ENCODE measurements around the gene TAC4.

Gene TAC4

GRCh38 chr17:49873926-49874325 is 26.1 kb upstream of the TAC4 start:
- H3K36me3 ChIP-seq (ENCODE audit: low read depth): no peaks in the 10 kb centered on the region
- DNase-seq (ENCODE audit: low spot score): no peak
- H3K27ac ChIP-seq (ENCODE audit: poor library complexity, severe bottlenecking): no peak overlapping the region
- ATAC-seq (ENCODE audit: low read depth): no peak
- TF ChIP-seq, protein P1, sequence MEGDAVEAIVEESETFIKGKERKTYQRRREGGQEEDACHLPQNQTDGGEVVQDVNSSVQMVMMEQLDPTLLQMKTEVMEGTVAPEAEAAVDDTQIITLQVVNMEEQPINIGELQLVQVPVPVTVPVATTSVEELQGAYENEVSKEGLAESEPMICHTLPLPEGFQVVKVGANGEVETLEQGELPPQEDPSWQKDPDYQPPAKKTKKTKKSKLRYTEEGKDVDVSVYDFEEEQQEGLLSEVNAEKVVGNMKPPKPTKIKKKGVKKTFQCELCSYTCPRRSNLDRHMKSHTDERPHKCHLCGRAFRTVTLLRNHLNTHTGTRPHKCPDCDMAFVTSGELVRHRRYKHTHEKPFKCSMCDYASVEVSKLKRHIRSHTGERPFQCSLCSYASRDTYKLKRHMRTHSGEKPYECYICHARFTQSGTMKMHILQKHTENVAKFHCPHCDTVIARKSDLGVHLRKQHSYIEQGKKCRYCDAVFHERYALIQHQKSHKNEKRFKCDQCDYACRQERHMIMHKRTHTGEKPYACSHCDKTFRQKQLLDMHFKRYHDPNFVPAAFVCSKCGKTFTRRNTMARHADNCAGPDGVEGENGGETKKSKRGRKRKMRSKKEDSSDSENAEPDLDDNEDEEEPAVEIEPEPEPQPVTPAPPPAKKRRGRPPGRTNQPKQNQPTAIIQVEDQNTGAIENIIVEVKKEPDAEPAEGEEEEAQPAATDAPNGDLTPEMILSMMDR (IDR thresholded peaks at IDR 0.05; ENCODE audit: poor library complexity, severe bottlenecking): no peak
- H3K27me3 ChIP-seq (ENCODE audit: insufficient read depth, poor library complexity, severe bottlenecking): no peaks in the 10 kb centered on the region
- no peaks in the 10 kb centered on the region for H3K9me3 ChIP-seq (ENCODE audit: severe bottlenecking)
- H3K4me3 ChIP-seq (ENCODE audit: severe bottlenecking): no peak overlapping the region
- no peaks in the 10 kb centered on the region for H3K4me1 ChIP-seq (ENCODE audit: insufficient read depth, poor library complexity, severe bottlenecking)

DNA sequence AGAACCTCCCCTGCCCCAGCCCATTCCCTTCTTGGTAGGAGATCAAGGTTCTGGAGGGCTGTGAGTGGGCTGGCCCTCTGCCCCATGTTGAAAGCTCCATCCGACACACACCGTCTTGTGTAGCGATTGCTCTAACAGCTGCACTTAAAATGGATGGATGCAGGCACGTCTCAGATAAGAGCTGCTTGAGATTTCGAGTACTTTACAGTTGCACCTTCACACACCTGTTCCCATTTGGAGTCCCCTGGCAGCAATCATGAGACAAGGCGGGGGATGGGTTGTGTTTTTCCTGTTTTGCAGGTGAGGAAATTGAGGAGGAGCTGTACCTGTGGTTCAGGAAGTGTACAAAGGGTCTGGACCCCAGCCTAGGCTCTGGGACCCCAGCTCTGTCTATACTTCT is 25.6 kb upstream of the TAC4 start:
- no peaks in the 10 kb centered on the region for H3K9me3 ChIP-seq (ENCODE audit: severe bottlenecking)
- H3K4me3 ChIP-seq (ENCODE audit: severe bottlenecking): no peak overlapping the region
- H3K27ac ChIP-seq (ENCODE audit: poor library complexity, severe bottlenecking): no peak overlapping the region
- DNase-seq (ENCODE audit: low spot score): no peak
- H3K27me3 ChIP-seq (ENCODE audit: insufficient read depth, poor library complexity, severe bottlenecking): no peaks in the 10 kb centered on the region
- H3K36me3 ChIP-seq (ENCODE audit: low read depth): no peaks in the 10 kb centered on the region
- no peak for ATAC-seq (ENCODE audit: low read depth)
- TF ChIP-seq, protein P1 (IDR thresholded peaks at IDR 0.05; ENCODE audit: poor library complexity, severe bottlenecking): no peak
- no peaks in the 10 kb centered on the region for H3K4me1 ChIP-seq (ENCODE audit: insufficient read depth, poor library complexity, severe bottlenecking)

DNA sequence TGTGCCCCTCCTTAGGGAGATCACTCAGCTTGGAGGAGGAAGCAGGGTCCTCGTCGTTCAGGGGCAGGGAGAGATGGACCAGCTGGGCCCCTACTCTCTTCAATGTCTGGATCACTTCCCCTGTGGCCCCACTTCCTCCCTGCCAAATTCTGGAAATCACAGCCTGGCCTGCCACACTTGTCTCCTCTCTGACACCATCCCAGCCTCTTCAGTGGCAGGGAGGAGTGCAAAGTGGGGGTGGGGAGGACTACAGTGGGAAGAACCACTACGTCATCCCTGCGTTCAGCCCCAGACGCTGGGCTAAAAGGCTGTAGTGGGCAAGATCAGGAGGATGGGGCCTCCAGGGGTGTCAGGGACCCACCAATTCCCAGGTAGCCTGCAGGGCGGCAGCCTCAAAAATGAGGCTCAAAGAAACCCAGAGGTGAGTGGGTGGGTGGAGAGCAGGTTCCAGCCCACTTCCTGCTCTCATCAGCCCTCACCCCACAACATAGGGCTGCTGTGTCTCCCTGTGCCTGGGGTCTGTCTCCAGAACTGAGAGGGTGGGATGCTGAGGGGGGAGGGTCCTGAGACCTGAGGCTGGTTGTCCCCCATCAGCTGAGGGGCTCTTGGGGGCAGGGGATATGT is 25.0 kb upstream of the TAC4 start:
- no peak overlapping the region for H3K4me3 ChIP-seq (ENCODE audit: severe bottlenecking)
- H3K27me3 ChIP-seq (ENCODE audit: insufficient read depth, poor library complexity, severe bottlenecking): no peaks in the 10 kb centered on the region
- no peak for ATAC-seq (ENCODE audit: low read depth)
- H3K9me3 ChIP-seq (ENCODE audit: severe bottlenecking): no peaks in the 10 kb centered on the region
- TF ChIP-seq, protein P1 (IDR thresholded peaks at IDR 0.05; ENCODE audit: poor library complexity, severe bottlenecking): no peak
- DNase-seq (ENCODE audit: low spot score): no peak
- H3K27ac ChIP-seq (ENCODE audit: poor library complexity, severe bottlenecking): no peak overlapping the region
- H3K36me3 ChIP-seq (ENCODE audit: low read depth): no peaks in the 10 kb centered on the region
- H3K4me1 ChIP-seq (ENCODE audit: insufficient read depth, poor library complexity, severe bottlenecking): no peaks in the 10 kb centered on the region

DNA sequence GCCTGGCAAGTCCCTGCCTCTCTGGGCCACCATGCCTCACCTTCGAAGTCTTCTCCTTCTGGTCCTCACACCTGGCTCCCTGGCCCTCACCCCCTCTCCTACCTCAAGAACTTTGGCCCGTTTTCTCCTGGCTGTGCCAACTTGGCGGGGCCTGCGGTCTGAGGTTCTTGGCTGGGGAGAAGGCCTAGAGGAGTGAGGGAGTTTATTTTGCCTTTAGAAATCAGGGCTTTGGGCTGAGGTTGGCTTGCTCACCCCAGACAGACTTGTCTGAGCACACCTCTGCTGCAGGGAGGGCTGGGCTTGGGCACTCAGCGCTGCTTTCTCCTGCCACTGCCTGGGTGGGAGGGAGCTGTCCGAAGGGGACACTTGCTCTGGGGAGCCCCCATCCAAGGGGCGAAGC is 23.3 kb upstream of the TAC4 start:
- DNase-seq (ENCODE audit: low spot score) (no peak), ATAC-seq (ENCODE audit: low read depth) (no peak)
- Histone ChIP-seq H3K27me3 (ENCODE audit: insufficient read depth, poor library complexity, severe bottlenecking) (no peaks in the 10 kb centered on the region), H3K4me1 (ENCODE audit: insufficient read depth, poor library complexity, severe bottlenecking) (no peaks in the 10 kb centered on the region), H3K4me3 (ENCODE audit: severe bottlenecking) (no peak overlapping the region), H3K9me3 (ENCODE audit: severe bottlenecking) (no peaks in the 10 kb centered on the region), H3K36me3 (ENCODE audit: low read depth) (no peaks in the 10 kb centered on the region), H3K27ac (ENCODE audit: poor library complexity, severe bottlenecking) (no peak overlapping the region)
- TF ChIP-seq, protein P1 (IDR thresholded peaks at IDR 0.05; ENCODE audit: poor library complexity, severe bottlenecking): no peak

DNA sequence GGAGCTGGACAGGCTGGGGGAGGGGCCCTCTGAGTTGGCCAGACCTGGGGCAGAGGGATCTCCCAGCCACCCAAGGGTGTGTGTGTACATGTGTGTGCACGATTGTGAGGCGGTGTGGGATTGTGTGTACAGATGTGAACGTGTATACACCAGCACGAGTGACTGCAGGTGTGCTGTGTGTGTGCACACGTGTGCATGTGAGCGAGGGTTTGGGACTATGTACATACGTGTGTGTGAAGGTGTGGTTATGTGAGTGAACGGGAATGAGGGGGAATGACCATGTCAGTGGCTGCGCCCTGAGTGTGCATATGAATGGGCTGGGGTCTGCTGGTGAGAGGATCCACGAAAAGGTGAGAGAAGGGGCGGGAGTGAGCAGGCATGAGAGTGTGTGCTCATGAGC is 22.4 kb upstream of the TAC4 start:
- H3K27me3 ChIP-seq (ENCODE audit: insufficient read depth, poor library complexity, severe bottlenecking): no peaks in the 10 kb centered on the region
- H3K36me3 ChIP-seq (ENCODE audit: low read depth): no peaks in the 10 kb centered on the region
- ATAC-seq (ENCODE audit: low read depth): no peak
- no peak overlapping the region for H3K4me3 ChIP-seq (ENCODE audit: severe bottlenecking)
- no peaks in the 10 kb centered on the region for H3K4me1 ChIP-seq (ENCODE audit: insufficient read depth, poor library complexity, severe bottlenecking)
- H3K27ac ChIP-seq (ENCODE audit: poor library complexity, severe bottlenecking): no peak overlapping the region
- TF ChIP-seq, protein P1 (IDR thresholded peaks at IDR 0.05; ENCODE audit: poor library complexity, severe bottlenecking): no peak
- DNase-seq (ENCODE audit: low spot score): no peak
- H3K9me3 ChIP-seq (ENCODE audit: severe bottlenecking): no peaks in the 10 kb centered on the region

Data from RWPE2 (cell line).